Naive thymus-derived CD4-positive, alpha-beta T cell (primary cell): ENCODE results near the gene BEST4. TPM values are rescaled to one million over a fixed set of nuclear protein-coding genes. Genes with fewer than 3 reads are reported as not detected.

Source experiments
- polyA plus RNA-seq, 2 donors: library from polyadenylated mRNA; unstranded; fragments of 300-500 nt; fragmentation: Illumina TruSeq; gene quantifications; one replicate each; pipeline ENCODE4 v1.2.3, GENCODE V29; 2021
- total RNA-seq, 6 experiments: library from RNA in 5 of 6; stranded (reverse) in 5 of 6; gene quantifications; 1 replicate in 5 of 6; 2 replicates in 1 of 6; pipeline ENCODE4 v1.2.3 and lab custom pipeline; 2021 to 2026

The BEST4 gene
- total and polyA plus RNA-seq, 7 experiments from 2014 or later = 0.72 to 1.4 (median 0.95) TPM; not detected in 1

Other genes with a start within 250 kb of the BEST4 start
- 1 to 10 TPM; 1.6 to 3.5 (median 1.9) TPM for gene TMEM53, start 113.7 kb downstream of the BEST4 start, total RNA-seq
- 1 to 10 TPM; 2.9 to 3.5 TPM for gene TMEM53, start 113.7 kb downstream of the BEST4 start, polyA plus RNA-seq
- gene ARMH1, start 113.5 kb downstream of the BEST4 start, total RNA-seq = 100 to 1,000 TPM in 1 of 5 experiments, 10 to 100 TPM in 4; 65.8 to 205 (median 87.0) TPM
- gene ARMH1, start 113.5 kb downstream of the BEST4 start, polyA plus RNA-seq = 10 to 100 TPM; 32.8 to 41.0 TPM
- gene RNU5D-1, start 57.0 kb downstream of the BEST4 start, total RNA-seq = not detected
- gene RNU5D-1, start 57.0 kb downstream of the BEST4 start, polyA plus RNA-seq = not detected
- gene KIF2C, start 48.3 kb downstream of the BEST4 start, total RNA-seq = 10 to 100 TPM in 1 of 5 experiments, 1 to 10 TPM in 2, under 1 TPM in 2; 0.32 to 69.3 (median 1.1) TPM
- under 1 TPM in 1 of 2 donors, not detected in 1; 0.52 TPM for gene KIF2C, start 48.3 kb downstream of the BEST4 start, polyA plus RNA-seq
- 1,000 to 10,000 TPM; 2,000 to 3,409 (median 3,025) TPM for gene RPS8, start 12.6 kb downstream of the BEST4 start, total RNA-seq
- gene RPS8, start 12.6 kb downstream of the BEST4 start, polyA plus RNA-seq = 1,000 to 10,000 TPM in 1 of 2 donors, 100 to 1,000 TPM in 1; 954 to 1,486 TPM
- gene PLK3, start 12.2 kb upstream of the BEST4 start, total RNA-seq = 100 to 1,000 TPM in 4 of 5 experiments, 10 to 100 TPM in 1; 92.8 to 456 (median 142) TPM
- 10 to 100 TPM; 30.5 to 59.1 TPM for gene PLK3, start 12.2 kb upstream of the BEST4 start, polyA plus RNA-seq
- gene DYNLT4, start 19.2 kb upstream of the BEST4 start, total RNA-seq = 1 to 10 TPM in 2 of 5 experiments, under 1 TPM in 3; 0.31 to 9.7 (median 0.87) TPM
- under 1 TPM in 1 of 2 donors, not detected in 1; 0.47 TPM for gene DYNLT4, start 19.2 kb upstream of the BEST4 start, polyA plus RNA-seq
- 10 to 100 TPM; 11.2 to 47.2 (median 13.5) TPM for gene BTBD19, start 20.4 kb upstream of the BEST4 start, total RNA-seq
- gene BTBD19, start 20.4 kb upstream of the BEST4 start, polyA plus RNA-seq = under 1 TPM; 0.07 to 0.28 TPM
- 1 to 10 TPM; 1.3 to 2.8 (median 1.4) TPM for gene PTCH2, start 55.1 kb upstream of the BEST4 start, total RNA-seq
- gene PTCH2, start 55.1 kb upstream of the BEST4 start, polyA plus RNA-seq = under 1 TPM in 1 of 2 donors, not detected in 1; 0.06 TPM
- gene EIF2B3, start 198.4 kb upstream of the BEST4 start, total RNA-seq = 10 to 100 TPM; 13.0 to 29.0 (median 17.8) TPM
- gene EIF2B3, start 198.4 kb upstream of the BEST4 start, polyA plus RNA-seq = 10 to 100 TPM; 19.4 to 32.0 TPM
- 10 to 100 TPM; 38.8 to 53.7 (median 42.2) TPM for gene HECTD3, start 223.2 kb upstream of the BEST4 start, total RNA-seq
- gene HECTD3, start 223.2 kb upstream of the BEST4 start, polyA plus RNA-seq = 10 to 100 TPM; 12.2 to 26.9 TPM
- 10 to 100 TPM; 40.7 to 72.8 (median 58.1) TPM for gene UROD, start 224.1 kb upstream of the BEST4 start, total RNA-seq
- 10 to 100 TPM; 90.5 to 91.3 TPM for gene UROD, start 224.1 kb upstream of the BEST4 start, polyA plus RNA-seq